ENCODE results near the gene SNX8. TPM values are rescaled to one million over a fixed set of nuclear protein-coding genes. Genes with fewer than 3 reads are reported as not detected.

The SNX8 gene
- total and polyA plus RNA-seq, 2 experiments from 2014 or later = 13.1 to 44.4 TPM

DNA sequence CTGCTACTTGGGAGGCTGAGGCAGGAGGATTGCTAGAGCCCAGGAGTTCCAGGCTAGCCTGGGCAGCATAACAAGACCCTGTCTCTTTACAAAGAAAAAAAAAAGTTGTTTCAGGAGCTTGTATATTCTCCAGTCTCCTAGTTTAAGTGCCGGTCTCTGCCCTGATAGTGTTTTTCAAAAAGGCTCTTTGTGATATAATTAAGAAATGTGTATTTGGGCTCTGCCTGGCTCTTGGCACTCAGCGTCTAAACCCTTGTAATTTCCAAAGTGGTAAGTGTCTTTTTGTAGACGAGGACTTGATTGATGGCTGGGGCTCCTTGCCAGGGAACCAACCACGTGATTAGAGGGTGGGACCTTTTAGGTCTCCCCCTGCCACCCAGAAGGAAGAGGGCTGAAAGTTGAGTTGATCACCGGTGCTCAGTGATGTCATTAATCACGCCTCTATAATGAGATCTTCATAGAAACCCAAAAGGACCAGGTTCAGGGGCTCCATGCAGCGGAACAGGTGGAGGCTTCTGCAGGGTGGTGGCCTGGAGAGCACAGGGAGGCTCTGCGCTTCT lies 44.8 kb upstream of the SNX8 start:
- Histone ChIP-seq H2AFZ (no peak overlapping the region), H4K20me1 (ENCODE audit: insufficient read depth) (peaks cover 20% of the 10 kb centered on the region), H3K36me3 (ENCODE audit: low read depth) (peaks cover 51% of the 10 kb centered on the region), H3K27me3 (replicated peaks; ENCODE audit: insufficient read depth) (no peaks in the 10 kb centered on the region), H3F3A (ENCODE audit: insufficient read depth) (0 out of 2 replicates have a peak, but pooled peaks cover 7% of the 10 kb centered on the region), H3K9me3 (ENCODE audit: low read depth) (no peaks in the 10 kb centered on the region), H3K79me2 (ENCODE audit: insufficient read depth) (peaks cover 92% of the 10 kb centered on the region), H3K4me2 (ENCODE audit: unreplicated experiment) (no peak overlapping the region), H3K9me2 (ENCODE audit: insufficient read depth) (no peaks in the 10 kb centered on the region), H3K4me3 (no peak overlapping the region), H3K4me1 (ENCODE audit: insufficient read depth) (peaks cover 8% of the 10 kb centered on the region), H3K9ac (0 out of 2 replicates have a peak overlapping the region, but pooled peaks have one; percentile 12), H3K27ac (no peak overlapping the region)
- WGBS, 2 experiments (ENCODE audit: low coverage in 1 of 2, low lambda C conversion rate in 2 of 2, missing lambda C conversion rate in 2 of 2) = 53 to 54% methylated on average over 8 of the region's 8 CpGs
- in situ Hi-C loops (cut with MboI) = no loop called here
- TF ChIP-seq EZH2 (IDR thresholded peaks at IDR 0.05; ENCODE audit: insufficient read depth, poor library complexity, severe bottlenecking) = no peak
- TF ChIP-seq EZH2phosphoT487 (IDR thresholded peaks at IDR 0.05; ENCODE audit: insufficient read depth, low read depth) = no peak
- DNase-seq = no peak

DNA sequence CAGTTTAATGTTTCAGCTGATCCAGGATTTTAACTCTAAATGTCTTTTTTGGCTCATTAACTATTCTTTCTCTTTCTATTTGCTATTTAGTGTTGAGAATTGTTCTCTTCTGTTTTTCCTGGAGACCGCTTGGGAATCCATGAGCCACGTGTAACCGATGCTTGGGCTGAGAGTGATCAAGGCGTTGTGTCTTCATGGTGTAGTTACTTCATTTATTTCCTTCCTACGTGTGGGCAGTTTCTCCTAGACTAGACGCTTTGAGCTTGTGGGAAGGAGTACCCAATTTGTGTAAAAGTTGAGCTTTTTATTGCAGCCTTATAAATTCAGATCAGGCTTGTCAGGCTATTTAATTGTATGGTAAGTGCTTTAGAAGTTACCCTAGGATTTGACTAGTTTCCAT lies 43.3 kb upstream of the SNX8 start:
- H3K4me1 ChIP-seq (ENCODE audit: insufficient read depth) = peaks cover 18% of the 10 kb centered on the region
- no peaks in the 10 kb centered on the region for H3K9me2 ChIP-seq (ENCODE audit: insufficient read depth)
- H4K20me1 ChIP-seq (ENCODE audit: insufficient read depth) = peaks cover 20% of the 10 kb centered on the region
- peaks cover 38% of the 10 kb centered on the region for H3K36me3 ChIP-seq (ENCODE audit: low read depth)
- H3K27ac ChIP-seq = no peak overlapping the region
- H3F3A ChIP-seq (ENCODE audit: insufficient read depth) = 0 out of 2 replicates have a peak, but pooled peaks cover 7% of the 10 kb centered on the region
- 31 to 32% methylated on average over 6 of the region's 6 CpGs for WGBS, 2 experiments (ENCODE audit: low coverage in 1 of 2, low lambda C conversion rate in 2 of 2, missing lambda C conversion rate in 2 of 2)
- TF ChIP-seq EZH2 (IDR thresholded peaks at IDR 0.05; ENCODE audit: insufficient read depth, poor library complexity, severe bottlenecking) (no peak), EZH2phosphoT487 (IDR thresholded peaks at IDR 0.05; ENCODE audit: insufficient read depth, low read depth) (no peak)
- H3K4me2 ChIP-seq (ENCODE audit: unreplicated experiment) = peak overlapping the region; percentile 96
- no peaks in the 10 kb centered on the region for H3K9me3 ChIP-seq (ENCODE audit: low read depth)
- H2AFZ ChIP-seq = no peak overlapping the region
- DNase-seq = peak; percentile 26
- peaks cover 89% of the 10 kb centered on the region for H3K79me2 ChIP-seq (ENCODE audit: insufficient read depth)
- peak overlapping the region; percentile 98 for H3K9ac ChIP-seq
- no peaks in the 10 kb centered on the region for H3K27me3 ChIP-seq (replicated peaks; ENCODE audit: insufficient read depth)
- H3K4me3 ChIP-seq = peak overlapping the region; percentile 92; the same call in 1 of the 2 replicates
- in situ Hi-C loops (cut with MboI) = no loop called here

DNA sequence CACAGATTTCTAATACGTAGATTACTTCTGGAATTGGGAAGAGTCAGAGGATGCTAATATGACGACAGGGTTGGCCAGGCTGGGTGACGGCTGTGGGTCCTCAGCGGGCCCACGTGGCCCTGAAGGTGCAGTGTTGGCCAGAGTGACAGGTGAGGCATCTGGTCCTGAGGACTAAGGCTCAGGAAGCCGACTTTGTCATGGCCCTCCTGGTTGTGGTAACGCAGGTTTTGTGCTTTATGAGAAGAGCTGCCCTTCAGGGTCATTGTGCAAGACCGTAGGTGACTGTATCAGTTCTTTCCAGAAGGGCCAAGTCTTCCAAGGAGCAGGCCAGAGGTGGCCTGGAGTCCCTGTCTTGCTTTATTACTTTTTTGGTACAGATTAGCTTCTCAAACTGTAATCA lies 42.9 kb upstream of the SNX8 start:
- H3K4me3 ChIP-seq = peak overlapping the region; percentile 92
- H3F3A ChIP-seq (ENCODE audit: insufficient read depth) = 0 out of 2 replicates have a peak, but pooled peaks cover 7% of the 10 kb centered on the region
- H3K9me3 ChIP-seq (ENCODE audit: low read depth) = no peaks in the 10 kb centered on the region
- WGBS, 2 experiments (ENCODE audit: low coverage in 1 of 2, low lambda C conversion rate in 2 of 2, missing lambda C conversion rate in 2 of 2) = 81 to 83% methylated on average over 8 of the region's 8 CpGs
- TF ChIP-seq EZH2phosphoT487 (IDR thresholded peaks at IDR 0.05; ENCODE audit: insufficient read depth, low read depth) = no peak
- no peak for TF ChIP-seq EZH2 (IDR thresholded peaks at IDR 0.05; ENCODE audit: insufficient read depth, poor library complexity, severe bottlenecking)
- H4K20me1 ChIP-seq (ENCODE audit: insufficient read depth) = peaks cover 20% of the 10 kb centered on the region
- DNase-seq = peak; percentile 50
- peaks cover 18% of the 10 kb centered on the region for H3K4me1 ChIP-seq (ENCODE audit: insufficient read depth)
- H3K4me2 ChIP-seq (ENCODE audit: unreplicated experiment) = peak overlapping the region; percentile 96
- H3K27me3 ChIP-seq (replicated peaks; ENCODE audit: insufficient read depth) = no peaks in the 10 kb centered on the region
- H2AFZ ChIP-seq = no peak overlapping the region
- H3K9me2 ChIP-seq (ENCODE audit: insufficient read depth) = no peaks in the 10 kb centered on the region
- peaks cover 34% of the 10 kb centered on the region; the same call in 1 of the 2 replicates for H3K36me3 ChIP-seq (ENCODE audit: low read depth)
- peaks cover 89% of the 10 kb centered on the region for H3K79me2 ChIP-seq (ENCODE audit: insufficient read depth)
- in situ Hi-C loops (cut with MboI) = no loop called here
- peak overlapping the region; percentile 98 for H3K9ac ChIP-seq
- no peak overlapping the region for H3K27ac ChIP-seq

DNA sequence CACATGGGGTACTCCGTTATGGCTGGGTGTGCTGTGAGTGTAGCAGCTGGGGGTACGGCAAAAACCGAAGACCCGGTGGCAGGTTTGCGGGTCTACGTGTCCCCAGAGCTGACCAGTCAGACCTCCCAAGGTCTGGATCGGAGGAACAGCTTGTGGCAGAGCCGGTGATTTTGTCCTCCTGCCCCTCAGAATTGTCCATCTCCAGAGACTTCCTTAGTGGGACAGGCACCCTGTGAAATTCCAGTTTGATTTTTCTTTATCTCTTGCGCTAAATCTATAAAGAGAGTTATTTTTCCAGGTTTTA lies 41.4 kb upstream of the SNX8 start:
- H3K9me3 ChIP-seq (ENCODE audit: low read depth) = no peaks in the 10 kb centered on the region
- no peaks in the 10 kb centered on the region for H3K9me2 ChIP-seq (ENCODE audit: insufficient read depth)
- no peak overlapping the region for H2AFZ ChIP-seq
- 0 out of 2 replicates have a peak, but pooled peaks cover 6% of the 10 kb centered on the region for H3F3A ChIP-seq (ENCODE audit: insufficient read depth)
- H3K36me3 ChIP-seq (ENCODE audit: low read depth) = peaks cover 20% of the 10 kb centered on the region; the same call in 1 of the 2 replicates
- H3K27me3 ChIP-seq (replicated peaks; ENCODE audit: insufficient read depth) = no peaks in the 10 kb centered on the region
- 0 to 2% methylated on average over 8 to 9 of the region's 9 CpGs for WGBS, 2 experiments (ENCODE audit: low coverage in 1 of 2, low lambda C conversion rate in 2 of 2, missing lambda C conversion rate in 2 of 2)
- peak overlapping the region; percentile 92 for H3K4me3 ChIP-seq
- TF ChIP-seq EZH2phosphoT487 (IDR thresholded peaks at IDR 0.05; ENCODE audit: insufficient read depth, low read depth) (no peak), EZH2 (IDR thresholded peaks at IDR 0.05; ENCODE audit: insufficient read depth, poor library complexity, severe bottlenecking) (no peak)
- H3K9ac ChIP-seq = peak overlapping the region; percentile 98
- peaks cover 20% of the 10 kb centered on the region for H4K20me1 ChIP-seq (ENCODE audit: insufficient read depth)
- H3K79me2 ChIP-seq (ENCODE audit: insufficient read depth) = peaks cover 77% of the 10 kb centered on the region
- H3K4me1 ChIP-seq (ENCODE audit: insufficient read depth) = peaks cover 18% of the 10 kb centered on the region
- H3K4me2 ChIP-seq (ENCODE audit: unreplicated experiment) = peak overlapping the region; percentile 96
- in situ Hi-C loops (cut with MboI) = no loop called here
- peak overlapping the region; percentile 97 for H3K27ac ChIP-seq
- DNase-seq = peak; percentile 49
